Muscle of leg (tissue), 11 donors: Measurements from ENCODE around the gene CA12. TPM values are rescaled to one million over a fixed set of nuclear protein-coding genes. Genes with fewer than 3 reads are reported as not detected.
"Not testable (repeated sequence)": the region's sequence is repeated elsewhere in the genome, so short reads cannot be mapped to it uniquely, and the experiment has no call there.

ENCODE experiments used
- DNase-seq: peaks from one replicate; pipeline ENCODE4 v3.0.0; 2013
- H3K27ac ChIP-seq: one replicate; pipeline ENCODE4 v1.5.1; 2013; ENCODE audit warnings: mild to moderate bottlenecking, low read length, control low read depth
- H3K27me3 ChIP-seq: one replicate; pipeline ENCODE4 v1.6.1; 2013; ENCODE audit warnings: low read length; ENCODE audit not compliant: control insufficient read depth, insufficient read depth
- H3K36me3 ChIP-seq: one replicate; pipeline ENCODE4 v1.6.1; 2013; ENCODE audit warnings: low read length; ENCODE audit not compliant: control insufficient read depth, insufficient read depth
- H3K4me1 ChIP-seq: one replicate; pipeline ENCODE4 v1.6.1; 2013; ENCODE audit warnings: low read length; ENCODE audit not compliant: control insufficient read depth, insufficient read depth
- H3K4me3 ChIP-seq: one replicate; pipeline ENCODE4 v1.5.1; 2013; ENCODE audit warnings: low read length, control low read depth
- H3K9me3 ChIP-seq: replicated peaks from 2 replicates; pipeline ENCODE4 v1.6.1; 2013; ENCODE audit warnings: low read depth, low read length; ENCODE audit not compliant: control insufficient read depth
- WGBS: methylation state at CpG from one replicate; pipeline ENCODE4 v1.1.5; 2013; ENCODE audit warnings: missing lambda C conversion rate; ENCODE audit not compliant: insufficient coverage; 5-methylcytosine and 5-hydroxymethylcytosine counted together
- polyA plus RNA-seq, 8 donors: library from polyadenylated mRNA; unstranded; fragments of 120-200 nt; gene quantifications; one replicate each; pipeline versions ENCODE4 v1.2.1 to v1.2.3, GENCODE V29; 2013; ENCODE audit warnings: inconsistent platforms in 1 of 8, low replicate concordance in 1 of 8; ENCODE audit not compliant: insufficient read length in 8 of 8, insufficient read depth in 1 of 8
- total RNA-seq: library from RNA; stranded (reverse); fragments of 120-200 nt; gene quantifications from one replicate; pipeline ENCODE4 v1.2.4, GENCODE V29; 2013

Gene CA12
- total and polyA plus RNA-seq, 9 donors, result 0.46 to 2.9 (median 1.4) TPM

GRCh38 chr15:63417274-63417673, 35.6 kb upstream of the CA12 start:
- H3K27me3 ChIP-seq, DNase-seq, H3K4me1 ChIP-seq, H3K27ac ChIP-seq, H3K9me3 ChIP-seq, H3K36me3 ChIP-seq, H3K4me3 ChIP-seq: not testable (repeated sequence)
- WGBS, result 63% methylated on average over 14 of the region's 21 CpGs

GRCh38 chr15:63414474-63415120, 33.0 kb upstream of the CA12 start:
- no peaks in the 10 kb centered on the region for H3K36me3 ChIP-seq
- H3K4me1 ChIP-seq, result peaks cover 5% of the 10 kb centered on the region
- no peak for DNase-seq
- H3K4me3 ChIP-seq, result no peak overlapping the region
- 97% methylated on average over 3 of the region's 7 CpGs for WGBS
- H3K27ac ChIP-seq, result no peak overlapping the region
- no peaks in the 10 kb centered on the region for H3K9me3 ChIP-seq
- H3K27me3 ChIP-seq, result no peaks in the 10 kb centered on the region

GRCh38 chr15:63412551-63412950, 30.9 kb upstream of the CA12 start:
- whole genome bisulfite sequencing, result no CpG with 5 or more reads among the region's 7 CpGs
- H3K4me1 ChIP-seq, result peaks cover 4% of the 10 kb centered on the region
- H3K36me3 ChIP-seq, result no peaks in the 10 kb centered on the region
- H3K27me3 ChIP-seq, result no peaks in the 10 kb centered on the region
- H3K9me3 ChIP-seq, result no peaks in the 10 kb centered on the region
- H3K4me3 ChIP-seq, result no peak overlapping the region
- H3K27ac ChIP-seq, result no peak overlapping the region
- DNase-seq, result no peak

- DNase-seq, result no peak
- Histone ChIP-seq H3K4me1 (peaks cover 5% of the 10 kb centered on the region), H3K36me3 (no peaks in the 10 kb centered on the region), H3K27ac (no peak overlapping the region), H3K4me3 (no peak overlapping the region), H3K9me3 (no peaks in the 10 kb centered on the region), H3K27me3 (no peaks in the 10 kb centered on the region)
- 45% methylated on average over 2 of the region's 4 CpGs for WGBS
These were observed 30.2 kb upstream of the CA12 start for GRCh38 chr15:63411866-63412265.

GRCh38 chr15:63409179-63409578, 27.5 kb upstream of the CA12 start:
- H3K27ac ChIP-seq, result peak overlapping the region; percentile 32
- H3K9me3 ChIP-seq, result no peaks in the 10 kb centered on the region
- H3K27me3 ChIP-seq, result no peaks in the 10 kb centered on the region
- H3K4me3 ChIP-seq, result no peak overlapping the region
- H3K4me1 ChIP-seq, result peaks cover 5% of the 10 kb centered on the region
- H3K36me3 ChIP-seq, result no peaks in the 10 kb centered on the region
- DNase-seq, result no peak
- WGBS, result 71% methylated on average over 2 of the region's 5 CpGs

- H3K27ac ChIP-seq, result peak overlapping the region; percentile 32
- peak; percentile 87 for DNase-seq
- H3K36me3 ChIP-seq, result no peaks in the 10 kb centered on the region
- peaks cover 5% of the 10 kb centered on the region for H3K4me1 ChIP-seq
- H3K9me3 ChIP-seq, result no peaks in the 10 kb centered on the region
- WGBS, result no CpG with 5 or more reads among the region's 2 CpGs
- no peaks in the 10 kb centered on the region for H3K27me3 ChIP-seq
- H3K4me3 ChIP-seq, result no peak overlapping the region
These were observed 26.9 kb upstream of the CA12 start for GRCh38 chr15:63408524-63408923.

GRCh38 chr15:63407612-63408011, 26.0 kb upstream of the CA12 start:
- H3K9me3 ChIP-seq, result no peaks in the 10 kb centered on the region
- H3K36me3 ChIP-seq, result no peaks in the 10 kb centered on the region
- no peaks in the 10 kb centered on the region for H3K27me3 ChIP-seq
- H3K4me1 ChIP-seq, result peaks cover 5% of the 10 kb centered on the region
- DNase-seq, result peak; percentile 53
- no peak overlapping the region for H3K4me3 ChIP-seq
- peak overlapping the region; percentile 18 for H3K27ac ChIP-seq
- WGBS, result 44% methylated on average over 4 of the region's 5 CpGs

- Histone ChIP-seq H3K9me3 (no peaks in the 10 kb centered on the region), H3K36me3 (no peaks in the 10 kb centered on the region), H3K4me3 (no peak overlapping the region), H3K4me1 (peaks cover 5% of the 10 kb centered on the region), H3K27me3 (no peaks in the 10 kb centered on the region), H3K27ac (no peak overlapping the region)
- peak; percentile 36 for DNase-seq
- WGBS, result 72% methylated on average over 4 of the region's 9 CpGs
These were observed 24.2 kb upstream of the CA12 start for GRCh38 chr15:63405683-63406390.

GRCh38 chr15:63405159-63405558, 23.5 kb upstream of the CA12 start:
- Histone ChIP-seq H3K27ac (no peak overlapping the region), H3K27me3 (no peaks in the 10 kb centered on the region), H3K4me1 (peaks cover 5% of the 10 kb centered on the region), H3K36me3 (no peaks in the 10 kb centered on the region), H3K9me3 (no peaks in the 10 kb centered on the region), H3K4me3 (no peak overlapping the region)
- WGBS, result 83% methylated on average over 1 of the region's 5 CpGs
- DNase-seq, result no peak

- no peak overlapping the region for H3K4me3 ChIP-seq
- no peaks in the 10 kb centered on the region for H3K36me3 ChIP-seq
- H3K9me3 ChIP-seq, result no peaks in the 10 kb centered on the region
- H3K27ac ChIP-seq, result no peak overlapping the region
- WGBS, result 97% methylated on average over 5 of the region's 11 CpGs
- DNase-seq, result no peak
- no peaks in the 10 kb centered on the region for H3K27me3 ChIP-seq
- peaks cover 3% of the 10 kb centered on the region for H3K4me1 ChIP-seq
These were observed 21.8 kb upstream of the CA12 start for GRCh38 chr15:63403254-63403945.
